GM19463 (cell line): ENCODE measurements around the gene CITED4.

Experiments
- ATAC-seq: cut with Tn5 transposase; IDR thresholded peaks from one replicate; pipeline ENCODE4 v1.9.1; 2021; ENCODE audit warnings: mild to moderate bottlenecking, moderate library complexity; ENCODE audit not compliant: unreplicated experiment

CITED4 gene

DNA sequence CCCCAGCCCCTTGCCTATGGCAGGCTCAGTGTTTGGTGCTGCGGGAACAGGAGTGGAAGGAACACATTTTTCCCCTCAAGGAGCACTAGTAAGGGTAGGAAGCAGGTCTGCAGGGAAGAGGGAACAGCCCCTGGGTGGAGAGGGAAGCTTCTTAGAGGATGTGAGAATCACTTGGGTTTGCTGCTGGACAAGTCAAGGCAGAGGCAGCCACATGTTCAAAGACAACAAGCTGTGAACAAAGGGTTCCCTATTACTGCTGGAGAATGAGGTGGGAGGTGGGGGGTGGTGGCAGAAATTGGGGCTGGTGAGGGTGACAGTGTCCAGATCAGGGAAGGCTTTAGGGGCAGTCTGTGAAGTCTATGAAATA is 24.8 kb upstream of the CITED4 start:
- no peak for ATAC-seq

GRCh38 chr1:40886318-40887011 is 24.3 kb upstream of the CITED4 start:
- ATAC-seq = no peak

GRCh38 chr1:40884055-40884795 is 22.1 kb upstream of the CITED4 start:
- ATAC-seq = no peak

DNA sequence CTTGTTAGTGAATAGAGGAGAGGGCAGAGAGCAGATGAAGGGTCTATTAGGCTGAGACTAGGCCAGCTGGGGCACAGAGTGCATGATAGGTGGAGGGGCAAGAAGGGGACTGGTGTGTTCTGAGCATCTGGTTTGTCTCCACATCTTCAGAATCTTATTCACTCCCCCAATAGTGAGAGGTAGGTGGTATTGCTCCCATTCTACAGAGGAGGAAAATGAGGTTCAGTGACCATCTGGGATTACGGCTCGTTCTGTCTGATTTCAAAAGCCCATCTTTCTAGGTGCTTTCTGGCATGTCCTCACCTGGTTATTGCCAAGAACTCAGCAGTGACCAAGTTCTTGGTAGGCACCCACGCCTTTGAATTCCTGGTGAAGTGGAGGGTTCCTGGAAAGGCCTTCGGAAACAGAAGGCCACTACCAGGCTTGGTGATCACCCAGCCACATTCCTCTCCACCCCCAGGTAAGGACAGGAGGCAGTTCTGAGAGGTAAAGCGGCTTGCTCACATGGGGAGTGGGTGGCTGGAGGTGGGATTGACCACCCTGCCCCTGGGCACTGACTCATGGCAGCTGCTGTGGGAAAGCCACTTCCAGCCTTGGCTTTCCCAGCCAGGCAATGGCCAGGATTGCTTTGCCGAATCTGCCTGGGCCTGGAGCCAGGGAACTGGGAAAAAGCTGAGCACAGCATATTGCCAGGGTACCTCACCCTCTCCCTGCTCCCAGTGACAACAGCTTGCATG is 18.8 kb upstream of the CITED4 start:
- no peak for ATAC-seq

DNA sequence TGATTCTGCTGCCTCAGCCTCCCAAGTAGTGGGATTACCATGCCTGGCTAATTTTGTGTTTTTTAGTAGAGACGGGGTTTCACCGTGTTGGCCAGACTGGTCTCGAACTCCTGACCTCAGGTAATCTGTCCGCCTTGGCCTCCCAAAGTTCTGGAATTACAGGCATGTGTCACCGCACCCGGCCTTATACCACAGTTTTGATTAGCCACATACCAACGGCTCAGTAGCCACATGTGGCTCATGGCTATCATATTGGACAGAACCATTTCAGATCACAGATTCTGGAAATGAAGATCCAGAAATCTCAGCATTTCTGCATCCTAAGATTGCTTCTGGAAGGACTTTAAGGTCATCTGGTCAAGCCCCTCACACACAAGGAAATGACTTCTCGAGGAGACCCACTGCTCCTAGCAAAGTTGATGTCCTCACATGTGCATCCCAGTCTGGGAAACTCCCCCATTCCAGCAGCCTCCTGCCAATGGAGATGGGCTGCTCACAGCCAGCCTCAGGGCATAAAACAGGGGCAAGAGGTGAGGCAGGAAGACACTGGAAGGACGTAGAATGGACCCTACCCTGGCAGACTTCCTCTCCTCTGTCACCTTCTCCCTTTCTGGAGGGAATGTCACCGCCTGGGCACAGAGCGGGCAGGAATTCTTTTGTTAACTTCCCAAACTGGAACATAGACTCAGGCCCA is 17.5 kb upstream of the CITED4 start:
- ATAC-seq = no peak

DNA sequence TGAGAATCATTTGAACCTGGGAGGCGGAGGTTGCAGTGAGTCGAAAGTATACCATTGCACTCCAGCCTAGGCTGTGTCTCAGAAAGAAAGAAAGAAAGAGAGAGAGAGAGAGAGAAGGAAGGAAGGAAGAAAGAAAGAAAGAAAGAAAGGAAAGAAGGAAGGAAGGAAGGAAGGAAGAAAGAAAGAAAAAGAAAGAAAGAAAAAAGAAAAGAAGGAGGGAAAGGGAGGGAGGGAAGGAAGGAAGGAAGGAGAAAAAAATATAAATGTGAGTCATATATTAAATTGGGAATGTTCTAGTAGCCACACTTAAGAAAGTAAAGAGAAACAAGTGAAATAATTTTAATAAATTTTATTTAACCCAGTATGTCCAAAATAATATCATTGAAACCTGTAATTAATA is 16.7 kb upstream of the CITED4 start:
- no peak for ATAC-seq

GRCh38 chr1:40877698-40878097 is 15.5 kb upstream of the CITED4 start:
- ATAC-seq = no peak

- ATAC-seq = no peak
Measured at GRCh38 chr1:40876891-40877290, 14.7 kb upstream of the CITED4 start.

GRCh38 chr1:40876436-40876761 is 14.2 kb upstream of the CITED4 start:
- ATAC-seq = no peak

GRCh38 chr1:40873863-40874472 is 11.8 kb upstream of the CITED4 start:
- no peak for ATAC-seq

DNA sequence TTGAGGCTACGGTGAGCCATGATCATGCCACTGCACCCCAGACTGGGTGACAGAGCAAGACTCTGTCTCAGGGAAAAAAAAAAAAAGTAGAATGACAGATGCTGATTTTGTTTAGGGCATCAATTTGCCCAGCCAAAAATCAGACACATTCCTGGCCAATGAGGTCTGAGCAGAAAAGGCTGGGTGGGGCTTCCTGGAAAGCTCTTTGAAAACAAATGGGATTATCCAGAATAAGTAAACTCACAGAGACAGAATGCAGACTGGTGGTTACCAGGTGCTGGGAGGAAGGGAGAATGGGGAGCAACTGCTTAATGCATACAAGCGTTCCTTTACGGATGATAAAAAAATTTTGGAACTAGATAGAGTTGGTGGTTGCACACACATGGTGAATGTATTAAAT is 10.1 kb upstream of the CITED4 start:
- ATAC-seq = no peak

DNA sequence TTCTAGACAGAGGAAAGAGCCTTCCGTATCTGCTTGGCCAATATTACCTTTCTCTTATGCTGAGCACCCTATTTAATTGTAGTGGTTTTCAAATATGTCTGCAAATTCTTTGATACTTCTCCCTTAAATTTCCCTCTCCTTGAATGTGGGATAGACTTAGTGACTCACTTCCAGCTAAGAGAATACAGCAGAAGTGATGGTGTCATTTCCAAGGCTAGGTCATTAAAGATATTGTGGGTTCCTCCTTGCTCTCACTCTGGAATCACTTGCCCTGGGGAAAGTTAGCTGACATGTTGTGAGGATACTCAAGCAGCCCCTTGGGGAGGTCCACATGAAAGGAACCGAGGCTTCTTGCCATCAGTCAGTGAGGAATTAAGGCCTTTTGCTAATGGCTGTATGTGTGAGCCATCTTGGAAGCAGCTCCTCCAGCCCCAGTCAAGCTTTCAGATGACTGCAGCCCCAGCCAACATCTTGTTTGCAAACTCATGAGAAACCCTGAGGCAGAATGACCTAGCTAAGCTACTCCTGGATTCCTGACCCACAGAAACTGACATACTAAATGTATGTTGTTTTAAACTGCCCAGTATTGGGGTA is 8.1 kb upstream of the CITED4 start:
- ATAC-seq = no peak

GRCh38 chr1:40868051-40868723 is 6.0 kb upstream of the CITED4 start:
- ATAC-seq = no peak

DNA sequence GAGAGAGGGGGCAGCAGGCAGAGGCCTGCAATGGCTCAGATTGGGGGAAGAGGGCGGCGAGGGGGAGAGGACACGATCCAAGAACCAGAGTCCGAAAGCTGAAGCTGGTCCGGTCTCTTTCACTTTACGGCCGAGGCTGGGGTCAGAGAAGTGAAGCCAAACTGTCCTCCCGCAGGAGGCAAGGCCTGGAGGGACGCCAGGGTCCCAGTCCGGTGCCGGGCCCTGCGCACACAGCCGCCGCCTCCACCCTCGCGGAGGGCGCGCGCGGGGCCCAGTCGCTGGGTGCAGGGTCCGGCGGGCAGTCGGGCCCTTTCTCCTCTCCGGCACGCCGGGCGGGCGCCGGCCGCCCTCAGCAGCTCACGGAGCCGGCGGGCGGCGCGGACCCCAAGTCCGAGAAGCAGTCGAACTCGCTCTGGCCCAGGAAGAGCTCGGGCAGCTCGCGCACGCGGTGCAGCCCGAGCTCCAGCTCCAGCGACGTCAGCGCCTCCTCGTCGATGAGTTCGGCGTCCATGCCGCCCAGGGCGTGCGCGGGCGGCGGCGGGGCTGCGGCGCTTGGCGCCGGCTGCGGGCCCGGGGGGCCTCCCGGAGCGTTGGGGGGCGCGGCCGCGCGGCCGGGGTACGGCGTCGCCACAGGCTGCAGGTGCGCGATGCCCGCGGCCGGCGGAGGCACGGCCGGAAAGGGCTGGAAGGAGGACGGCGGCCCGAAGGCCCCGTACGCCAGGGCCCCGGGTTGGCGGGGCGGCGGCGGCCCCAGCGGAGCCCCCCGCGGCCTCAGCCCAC is 749 bp downstream of the CITED4 start:
- ATAC-seq = peak; percentile 7

DNA sequence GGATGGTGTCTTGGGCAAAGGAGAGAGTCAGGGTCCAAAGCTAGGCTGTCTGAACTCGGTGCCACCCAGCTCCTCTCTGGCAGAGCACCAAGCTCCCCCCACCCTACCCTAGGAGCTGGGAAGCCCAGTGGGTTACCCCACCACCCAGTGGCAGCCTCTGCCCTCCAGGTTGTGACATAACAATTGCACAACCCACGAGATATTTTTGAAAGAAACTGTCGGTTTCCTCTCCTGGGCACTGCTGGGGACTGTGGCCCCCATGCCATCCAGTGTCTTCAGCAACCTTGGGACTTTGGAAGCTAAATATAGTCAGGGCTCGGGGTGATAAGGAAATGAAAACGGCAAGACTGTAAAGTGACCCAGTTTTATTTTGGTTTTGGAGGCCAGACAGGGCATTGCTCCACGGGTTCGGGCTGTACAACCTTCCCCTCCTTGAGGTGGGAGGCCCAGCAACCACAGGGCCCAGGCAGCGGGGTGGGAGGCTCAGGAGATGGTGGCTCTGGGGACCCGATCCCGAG is 1.4 kb downstream of the CITED4 start:
- no peak for ATAC-seq

DNA sequence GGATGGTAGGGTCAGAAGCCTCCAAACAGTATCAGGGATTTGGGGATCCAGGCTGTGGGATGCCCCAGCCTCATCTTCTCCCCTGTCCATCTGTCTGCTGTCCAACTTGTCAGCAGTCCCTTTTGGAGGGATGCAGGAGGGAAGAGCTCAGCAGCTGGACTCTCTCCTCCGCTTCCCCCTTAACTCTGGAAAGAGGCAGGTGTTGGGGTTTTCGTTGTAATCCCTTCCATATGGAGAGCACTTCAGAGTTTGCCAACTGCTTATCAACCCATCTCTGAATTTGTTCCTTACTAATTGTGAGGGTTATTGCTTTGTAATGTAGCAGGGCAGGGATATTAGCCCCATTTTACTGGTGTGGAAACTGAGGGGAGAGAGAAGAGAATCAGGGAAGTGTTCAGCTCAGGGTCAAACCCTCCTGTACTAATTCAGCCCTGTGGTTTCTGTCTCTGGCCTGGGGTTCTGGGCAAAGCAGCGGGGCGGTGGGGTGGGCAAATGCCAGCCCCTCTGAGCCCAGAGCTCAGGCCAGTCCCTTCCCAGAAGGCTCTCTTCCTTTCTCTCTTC is 3.2 kb downstream of the CITED4 start:
- ATAC-seq = no peak

- no peak for ATAC-seq
Measured at GRCh38 chr1:40857737-40858136, 4.4 kb downstream of the CITED4 start.

DNA sequence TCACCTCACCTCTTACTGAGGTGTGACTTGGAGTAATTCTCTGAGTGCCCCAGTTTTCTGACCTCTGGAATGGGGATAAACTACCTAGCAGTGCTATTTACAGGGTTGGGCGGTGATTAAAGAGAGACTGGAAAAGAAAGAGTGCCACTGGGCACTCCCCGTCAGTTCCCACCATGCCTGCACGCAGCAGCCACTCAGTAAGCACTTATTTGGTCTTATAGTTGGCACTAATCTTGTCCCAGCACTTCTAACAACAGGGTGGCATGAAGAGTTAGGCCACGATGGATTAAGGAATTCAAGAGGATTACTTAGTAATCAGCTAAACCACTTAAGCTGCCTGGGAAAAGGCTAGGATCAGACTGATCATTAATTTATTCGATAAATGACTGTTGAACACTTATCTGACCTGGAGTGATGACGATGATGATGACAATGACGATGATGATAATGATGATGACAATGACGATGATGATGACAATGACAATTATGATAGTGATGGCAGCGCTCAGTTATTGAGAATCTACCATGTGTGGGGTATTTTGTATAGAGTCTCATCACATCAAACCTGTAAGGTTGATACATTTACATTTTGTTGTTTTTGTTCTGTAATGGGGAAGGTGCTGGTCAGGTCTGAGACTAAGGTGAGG is 5.4 kb downstream of the CITED4 start:
- no peak for ATAC-seq
